Effector memory CD4-positive, alpha-beta T cell (primary cell): ENCODE measurements around the gene BTN1A1.

Source experiments
- DNase-seq, 3 donors: peaks; one replicate each; pipeline ENCODE4 v3.0.0-alpha.2; 2020
- H3K27ac ChIP-seq: 2 replicates; pipeline ENCODE4 v1.7.0; 2013; ENCODE audit warnings: mild to moderate bottlenecking, low read length, moderate library complexity; ENCODE audit not compliant: insufficient read depth, poor library complexity, severe bottlenecking
- H3K27me3 ChIP-seq: replicated peaks from 2 replicates; pipeline ENCODE4 v1.7.0; 2013; ENCODE audit warnings: mild to moderate bottlenecking, low read length; ENCODE audit not compliant: insufficient read depth, control insufficient read depth, poor library complexity, severe bottlenecking
- H3K36me3 ChIP-seq: 2 replicates; pipeline ENCODE4 v1.7.0; 2013; ENCODE audit warnings: mild to moderate bottlenecking, low read length, moderate library complexity; ENCODE audit not compliant: control insufficient read depth, insufficient read depth
- H3K4me1 ChIP-seq: 2 replicates; pipeline ENCODE4 v1.7.0; 2013; ENCODE audit warnings: low read length, mild to moderate bottlenecking; ENCODE audit not compliant: control insufficient read depth, insufficient read depth, poor library complexity, severe bottlenecking
- H3K4me3 ChIP-seq: 2 replicates; pipeline ENCODE4 v1.7.0; 2013; ENCODE audit warnings: low read length, low read depth, mild to moderate bottlenecking; ENCODE audit not compliant: insufficient read depth, poor library complexity, severe bottlenecking
- H3K9me3 ChIP-seq: 2 replicates; pipeline ENCODE4 v1.7.0; 2013; ENCODE audit warnings: mild to moderate bottlenecking, low read length, moderate library complexity; ENCODE audit not compliant: control insufficient read depth

The BTN1A1 gene

DNA sequence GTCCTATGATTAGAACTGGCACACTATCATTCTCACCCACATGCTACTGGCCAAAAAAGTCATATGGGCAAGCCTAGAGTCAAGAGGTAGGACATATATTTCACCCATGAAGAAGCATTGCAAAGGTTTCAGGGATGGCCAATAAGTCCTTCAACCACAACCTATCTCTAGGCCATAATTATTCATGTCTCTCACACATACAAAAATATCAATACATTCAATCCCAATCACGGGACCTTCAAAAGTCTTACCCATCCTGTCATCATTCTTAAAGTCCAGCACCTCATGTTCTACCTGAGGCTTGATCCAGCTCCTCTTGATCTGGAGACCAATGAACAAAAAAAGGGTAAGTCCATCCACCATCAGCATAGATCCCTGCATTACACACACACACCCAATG is 12.6 kb upstream of the BTN1A1 start:
- H3K9me3 ChIP-seq: no peaks in the 10 kb centered on the region
- no peak overlapping the region for H3K4me3 ChIP-seq
- DNase-seq: no peak
- no peaks in the 10 kb centered on the region for H3K36me3 ChIP-seq
- no peaks in the 10 kb centered on the region for H3K4me1 ChIP-seq
- no peaks in the 10 kb centered on the region for H3K27me3 ChIP-seq
- H3K27ac ChIP-seq: no peak overlapping the region

DNA sequence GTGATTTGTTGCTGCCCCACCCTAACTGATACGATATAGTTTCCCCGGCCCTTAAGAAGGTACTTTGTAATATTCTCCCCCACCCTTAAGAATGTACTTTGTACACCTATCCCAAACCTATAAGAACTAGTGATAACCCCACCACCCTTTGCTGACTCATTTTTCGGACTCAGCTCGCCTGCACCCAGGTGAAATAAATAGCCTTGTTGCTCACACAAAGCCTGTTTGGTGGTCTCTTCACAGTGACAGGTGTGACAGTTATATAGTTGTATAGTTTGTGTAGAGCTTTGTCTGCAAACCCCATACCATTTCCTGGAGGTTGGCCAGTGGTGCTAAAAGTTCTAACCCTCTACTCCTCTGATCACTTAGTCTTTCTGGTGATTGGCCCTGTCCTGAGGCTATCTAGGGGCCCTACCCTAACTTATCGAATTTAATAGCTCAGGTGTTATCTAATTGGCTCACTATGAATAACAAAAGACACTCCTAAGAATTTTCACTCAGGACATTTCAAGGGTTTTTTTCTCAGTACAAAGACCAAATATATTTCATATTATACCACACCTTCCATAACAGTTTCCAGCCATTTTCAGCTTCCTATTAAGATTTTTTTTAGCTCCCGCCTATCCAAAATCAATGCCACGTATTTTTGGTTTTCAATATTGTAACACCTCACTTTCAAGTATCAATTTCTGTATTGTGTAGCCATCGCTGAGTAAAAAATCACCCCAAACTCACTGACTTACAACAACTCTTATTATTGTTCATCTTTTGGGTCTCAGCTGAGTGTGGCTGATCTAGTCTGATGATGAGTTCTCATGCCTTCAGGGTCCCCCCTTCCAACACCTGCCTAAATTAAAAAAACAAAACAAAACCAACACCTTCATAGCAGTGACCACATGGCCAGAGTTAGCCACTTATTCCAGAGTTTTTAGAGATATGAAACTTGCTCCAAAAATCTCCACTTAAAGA is 9.8 kb upstream of the BTN1A1 start:
- Histone ChIP-seq H3K4me1 (no peaks in the 10 kb centered on the region), H3K36me3 (no peaks in the 10 kb centered on the region), H3K27me3 (no peaks in the 10 kb centered on the region), H3K9me3 (no peaks in the 10 kb centered on the region), H3K27ac (no peak overlapping the region), H3K4me3 (no peak overlapping the region)
- DNase-seq: no peak

DNA sequence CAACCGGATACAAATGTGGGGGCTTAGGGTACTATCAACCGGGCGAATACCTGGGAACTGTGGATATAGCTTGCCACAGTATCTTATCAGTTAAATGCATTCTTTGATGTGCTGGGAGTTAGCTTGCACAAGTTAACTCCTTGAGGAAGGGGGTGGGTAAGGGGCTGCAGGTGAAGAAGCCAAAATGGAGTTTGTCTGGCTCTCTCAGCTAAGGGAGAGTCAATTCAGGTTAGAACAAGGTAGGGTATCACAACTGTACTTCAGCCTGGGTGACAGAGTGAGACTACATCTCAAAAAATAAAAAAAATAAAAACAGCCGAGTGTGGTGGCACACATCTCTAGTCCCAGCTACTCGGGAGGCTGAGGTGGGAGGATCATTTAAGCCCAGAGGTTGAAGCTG is 8.5 kb upstream of the BTN1A1 start:
- no peaks in the 10 kb centered on the region for H3K4me1 ChIP-seq
- no peaks in the 10 kb centered on the region for H3K27me3 ChIP-seq
- no peaks in the 10 kb centered on the region for H3K9me3 ChIP-seq
- no peak overlapping the region for H3K4me3 ChIP-seq
- H3K27ac ChIP-seq: no peak overlapping the region
- H3K36me3 ChIP-seq: no peaks in the 10 kb centered on the region
- no peak for DNase-seq

DNA sequence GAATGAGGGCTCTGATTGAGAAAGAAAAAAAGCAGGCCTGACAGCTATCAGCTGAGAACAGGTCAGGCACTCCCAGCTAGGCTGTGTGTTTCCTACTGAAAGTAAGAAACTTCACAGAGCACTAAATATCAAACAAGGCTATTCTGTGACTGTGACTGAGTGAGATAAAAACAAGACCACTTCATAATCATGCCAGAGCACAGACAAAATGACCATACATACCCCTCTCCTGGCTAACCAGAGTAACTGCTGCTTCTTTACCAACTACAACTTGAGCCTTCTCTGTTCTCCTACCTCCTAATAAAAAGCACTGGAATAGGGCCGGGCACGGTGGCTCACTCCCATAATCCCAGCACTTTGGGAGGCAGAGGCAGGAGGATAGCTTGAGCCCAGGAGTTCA is 6.8 kb upstream of the BTN1A1 start:
- no peak overlapping the region for H3K27ac ChIP-seq
- DNase-seq: no peak

DNA sequence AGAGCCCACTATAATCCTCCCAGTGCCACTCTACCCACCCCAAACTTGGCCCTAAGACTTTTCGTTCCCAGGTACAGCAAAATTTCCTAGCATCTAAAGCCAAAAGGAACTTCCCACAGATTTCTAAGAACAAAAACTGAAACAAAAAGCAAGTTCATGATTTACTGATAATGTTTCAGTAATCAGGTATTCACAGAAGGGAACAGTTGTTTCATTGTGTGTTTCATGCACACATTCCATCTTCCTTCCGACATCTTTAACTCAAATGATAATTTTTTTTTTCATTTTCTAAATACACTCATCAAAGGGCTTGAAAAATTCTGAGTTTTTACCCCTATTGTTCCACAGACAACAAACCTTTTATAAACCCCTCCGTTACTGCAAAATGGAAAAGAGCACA is 6.0 kb upstream of the BTN1A1 start:
- no peaks in the 10 kb centered on the region for H3K27me3 ChIP-seq
- no peaks in the 10 kb centered on the region for H3K9me3 ChIP-seq
- H3K27ac ChIP-seq: no peak overlapping the region
- H3K4me1 ChIP-seq: no peaks in the 10 kb centered on the region
- H3K4me3 ChIP-seq: no peak overlapping the region
- DNase-seq: no peak
- no peaks in the 10 kb centered on the region for H3K36me3 ChIP-seq

More for the DNA sequence above, 6.8 kb upstream of the BTN1A1 start:
- Histone ChIP-seq H3K4me3 (no peak overlapping the region), H3K9me3 (no peaks in the 10 kb centered on the region), H3K4me1 (no peaks in the 10 kb centered on the region), H3K27me3 (no peaks in the 10 kb centered on the region), H3K36me3 (no peaks in the 10 kb centered on the region)

DNA sequence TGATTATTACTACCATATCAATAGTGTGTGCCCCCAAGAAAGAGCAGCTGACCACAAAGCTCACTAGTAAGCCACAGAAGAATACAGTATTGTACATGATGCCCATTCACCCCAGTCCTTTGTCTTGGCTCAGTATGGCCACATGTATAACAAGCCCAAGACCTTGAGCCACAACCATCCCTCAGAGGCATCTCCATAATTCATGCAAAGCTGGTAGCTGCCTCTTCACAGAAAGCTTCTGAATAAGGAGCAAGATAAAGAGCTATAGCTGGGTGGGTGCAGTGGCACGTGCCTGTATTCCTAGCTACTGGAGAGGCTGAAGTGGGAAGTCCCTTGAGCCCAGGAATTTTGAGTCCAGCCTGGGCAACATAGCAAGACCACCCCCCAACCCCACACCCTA is 4.8 kb upstream of the BTN1A1 start:
- Histone ChIP-seq H3K27me3 (no peaks in the 10 kb centered on the region), H3K4me1 (no peaks in the 10 kb centered on the region), H3K4me3 (no peak overlapping the region), H3K9me3 (no peaks in the 10 kb centered on the region), H3K36me3 (no peaks in the 10 kb centered on the region), H3K27ac (no peak overlapping the region)
- DNase-seq: no peak

DNA sequence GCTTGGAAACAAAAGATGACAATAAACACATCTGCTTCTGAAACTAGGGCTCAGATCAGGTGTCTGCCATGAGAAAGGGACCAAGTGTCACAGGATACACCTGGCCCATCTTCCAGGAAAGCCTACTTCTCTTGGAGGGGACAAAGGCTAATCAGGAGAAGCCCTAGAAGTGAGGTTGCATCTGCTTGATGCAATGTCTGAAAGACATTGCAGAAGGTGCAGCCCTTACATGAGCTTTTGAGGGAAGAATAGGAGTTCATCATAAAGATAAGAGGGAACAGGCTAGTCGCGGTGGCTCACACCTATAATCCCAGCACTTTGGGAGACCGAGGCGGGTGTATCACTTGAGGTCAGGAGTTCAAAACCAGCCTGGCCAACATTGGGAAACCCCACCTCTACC is 2.5 kb upstream of the BTN1A1 start:
- no peaks in the 10 kb centered on the region for H3K9me3 ChIP-seq
- no peak overlapping the region for H3K4me3 ChIP-seq
- peaks cover 8% of the 10 kb centered on the region for H3K27me3 ChIP-seq
- peaks cover 3% of the 10 kb centered on the region for H3K4me1 ChIP-seq
- DNase-seq: no peak
- no peak overlapping the region for H3K27ac ChIP-seq
- no peaks in the 10 kb centered on the region for H3K36me3 ChIP-seq

DNA sequence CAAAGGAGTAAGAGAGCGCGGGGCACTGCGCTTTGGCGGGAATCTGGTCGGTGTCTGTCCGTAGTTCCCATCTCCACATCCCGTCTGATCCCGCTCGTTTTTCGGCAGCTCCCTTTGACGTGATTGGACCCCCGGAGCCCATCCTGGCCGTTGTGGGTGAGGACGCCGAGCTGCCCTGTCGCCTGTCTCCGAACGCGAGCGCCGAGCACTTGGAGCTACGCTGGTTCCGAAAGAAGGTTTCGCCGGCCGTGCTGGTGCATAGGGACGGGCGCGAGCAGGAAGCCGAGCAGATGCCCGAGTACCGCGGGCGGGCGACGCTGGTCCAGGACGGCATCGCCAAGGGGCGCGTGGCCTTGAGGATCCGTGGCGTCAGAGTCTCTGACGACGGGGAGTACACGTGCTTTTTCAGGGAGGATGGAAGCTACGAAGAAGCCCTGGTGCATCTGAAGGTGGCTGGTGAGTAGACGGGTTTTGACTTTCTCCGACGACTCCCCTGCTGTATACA is 1.4 kb downstream of the BTN1A1 start:
- no peaks in the 10 kb centered on the region for H3K36me3 ChIP-seq
- H3K4me1 ChIP-seq: peaks cover 3% of the 10 kb centered on the region
- no peaks in the 10 kb centered on the region for H3K9me3 ChIP-seq
- peak in 2 of 3 donors; percentile 1 to 11 for DNase-seq
- H3K27ac ChIP-seq: no peak overlapping the region
- peaks cover 15% of the 10 kb centered on the region for H3K27me3 ChIP-seq
- peak overlapping the region; percentile 37 for H3K4me3 ChIP-seq

DNA sequence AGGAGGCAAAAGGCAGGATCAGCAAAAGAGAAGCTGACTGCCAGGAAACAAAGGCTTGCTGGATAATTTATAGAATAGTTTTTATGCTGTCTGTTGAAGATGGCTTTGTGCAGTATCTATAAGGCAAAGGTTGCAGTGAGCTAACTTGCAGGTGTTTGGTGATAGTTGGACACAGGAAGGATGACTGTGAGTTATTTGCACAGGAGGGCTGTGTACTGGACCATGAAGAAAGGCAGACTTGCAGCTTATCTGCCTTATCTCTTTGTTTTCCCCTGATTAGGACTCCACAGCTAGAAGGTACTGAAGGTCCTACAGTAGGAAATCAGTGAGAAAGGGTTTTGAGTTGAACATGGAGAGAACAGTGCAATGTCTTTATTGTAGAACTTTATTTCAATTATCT is 2.1 kb downstream of the BTN1A1 start:
- Histone ChIP-seq H3K4me1 (peaks cover 3% of the 10 kb centered on the region), H3K27ac (no peak overlapping the region), H3K27me3 (peaks cover 15% of the 10 kb centered on the region), H3K9me3 (no peaks in the 10 kb centered on the region), H3K36me3 (no peaks in the 10 kb centered on the region), H3K4me3 (peak overlapping the region; percentile 37)
- DNase-seq: no peak

DNA sequence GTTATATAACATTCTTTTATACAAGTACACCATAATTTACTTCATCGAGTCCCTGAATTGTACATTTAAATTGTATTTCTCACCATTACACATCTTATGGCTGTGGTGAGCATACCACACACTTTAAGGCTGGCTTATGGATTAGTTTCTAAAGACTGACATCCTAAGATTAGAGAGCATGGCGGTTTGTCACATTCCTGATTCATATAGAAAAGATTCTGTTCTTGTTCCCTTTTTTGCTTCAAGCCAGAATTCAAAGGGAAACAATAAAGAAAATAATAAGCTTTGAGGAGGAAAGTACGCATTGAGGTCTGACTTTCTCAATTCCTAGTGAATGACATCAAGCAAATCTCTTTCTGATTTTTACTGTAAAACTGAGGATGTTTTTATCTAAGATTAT is 2.5 kb downstream of the BTN1A1 start:
- no peak overlapping the region for H3K4me3 ChIP-seq
- DNase-seq: no peak
- H3K4me1 ChIP-seq: peaks cover 3% of the 10 kb centered on the region
- H3K27me3 ChIP-seq: peaks cover 15% of the 10 kb centered on the region
- no peaks in the 10 kb centered on the region for H3K36me3 ChIP-seq
- H3K27ac ChIP-seq: no peak overlapping the region
- no peaks in the 10 kb centered on the region for H3K9me3 ChIP-seq
